ENCODE measurements around the gene SYT3. TPM values are rescaled to one million over a fixed set of nuclear protein-coding genes. Genes with fewer than 3 reads are reported as not detected.

The SYT3 gene
- total RNA-seq, 1 experiment from 2014 or later, result 0.18 TPM

GRCh38 chr19:50667177-50667758, 27.6 kb upstream of the SYT3 start:
- TF ChIP-seq EZH2phosphoT487 (IDR thresholded peaks at IDR 0.05; ENCODE audit: borderline replicate concordance, low read length) (peak; percentile 45; the same call in 1 of the 2 replicates), CTCF (conservative IDR thresholded peaks at IDR 0.05; ENCODE audit: low read depth, low read length) (no peak), EZH2 (IDR thresholded peaks at IDR 0.05; ENCODE audit: low read length, unreplicated experiment) (no peak)
- H3K4me2 ChIP-seq (ENCODE audit: low read length), result no peak overlapping the region
- H3K9me2 ChIP-seq (replicated peaks; ENCODE audit: low read length), result no peaks in the 10 kb centered on the region
- no TSS peak for BruUV-seq (replicated peaks)
- no peaks in the 10 kb centered on the region for H3F3A ChIP-seq (ENCODE audit: low read length, unreplicated experiment)
- no peaks in the 10 kb centered on the region for H3K36me3 ChIP-seq (ENCODE audit: low read depth, low read length)
- H3K79me2 ChIP-seq (ENCODE audit: low read length), result no peaks in the 10 kb centered on the region
- no peak overlapping the region for H3K9ac ChIP-seq (ENCODE audit: low read length)
- ATAC-seq, result no peak
- H2AFZ ChIP-seq (ENCODE audit: low read length), result no peak overlapping the region
- no peaks in the 10 kb centered on the region for H4K20me1 ChIP-seq (ENCODE audit: low read length)
- ChIA-PET CTCF (no interaction called here), POLR2A (ENCODE audit: unreplicated experiment) (no interaction called here)
- no peak overlapping the region for H3K27ac ChIP-seq (ENCODE audit: low read length)
- H3K4me3 ChIP-seq (ENCODE audit: low read length), result no peak overlapping the region
- no peak for DNase-seq
- intact Hi-C loops (cut with micrococcal nuclease), result no loop called here
- no peaks in the 10 kb centered on the region for H3K4me1 ChIP-seq (ENCODE audit: insufficient read depth, low read length)
- peaks cover 47% of the 10 kb centered on the region for H3K27me3 ChIP-seq (ENCODE audit: low read length)
- H3K9me3 ChIP-seq (ENCODE audit: low read length), result no peaks in the 10 kb centered on the region

DNA sequence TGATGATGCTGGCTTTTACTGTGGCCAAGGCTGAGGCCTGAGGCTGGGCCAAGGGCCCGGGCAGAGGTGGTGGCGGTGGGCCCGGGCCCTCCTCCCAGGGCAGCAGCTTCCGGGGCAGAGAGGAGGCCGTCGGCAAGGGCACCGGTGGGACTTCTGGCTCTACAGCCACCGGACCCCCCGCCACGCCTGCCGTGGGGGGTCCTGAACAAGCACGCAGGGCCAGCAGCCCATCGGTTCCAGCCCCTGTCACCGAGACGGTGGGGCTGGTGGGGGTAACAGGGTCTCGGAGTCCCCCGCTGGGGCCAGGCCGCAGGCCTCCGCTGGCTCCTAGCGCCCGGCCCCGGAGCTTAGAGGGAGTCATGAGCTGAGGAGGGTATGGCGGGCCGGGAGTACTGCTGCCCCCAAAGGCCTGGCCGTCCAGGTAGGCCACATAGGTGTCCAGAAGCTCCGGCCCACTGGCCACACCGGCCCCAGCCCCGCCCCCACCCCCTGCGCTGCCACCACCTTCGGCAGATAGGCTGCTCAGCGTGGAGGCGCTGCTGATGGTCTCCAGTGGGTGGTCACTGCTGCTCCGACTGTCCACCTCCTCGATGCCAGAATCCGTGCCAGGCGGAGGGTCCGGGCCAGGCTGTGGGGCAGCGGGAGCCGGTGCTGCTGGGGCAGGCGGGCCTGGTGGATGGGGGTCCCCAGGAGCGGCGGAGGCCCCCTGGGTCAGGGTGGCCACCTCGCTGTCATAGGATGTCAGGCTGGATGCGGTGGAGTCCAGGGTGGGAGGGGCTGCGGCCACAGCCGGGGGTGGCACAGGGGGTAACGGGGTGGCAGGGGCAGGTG, 26.9 kb upstream of the SYT3 start:
- Histone ChIP-seq H3K9me3 (ENCODE audit: low read length) (no peaks in the 10 kb centered on the region), H3K4me3 (ENCODE audit: low read length) (no peak overlapping the region), H3K79me2 (ENCODE audit: low read length) (no peaks in the 10 kb centered on the region), H4K20me1 (ENCODE audit: low read length) (no peaks in the 10 kb centered on the region), H2AFZ (ENCODE audit: low read length) (no peak overlapping the region), H3K9ac (ENCODE audit: low read length) (no peak overlapping the region), H3K4me2 (ENCODE audit: low read length) (no peak overlapping the region), H3K27me3 (ENCODE audit: low read length) (peaks cover 41% of the 10 kb centered on the region), H3K36me3 (ENCODE audit: low read depth, low read length) (no peaks in the 10 kb centered on the region), H3F3A (ENCODE audit: low read length, unreplicated experiment) (no peaks in the 10 kb centered on the region), H3K9me2 (replicated peaks; ENCODE audit: low read length) (no peaks in the 10 kb centered on the region), H3K4me1 (ENCODE audit: insufficient read depth, low read length) (no peaks in the 10 kb centered on the region), H3K27ac (ENCODE audit: low read length) (no peak overlapping the region)
- TF ChIP-seq EZH2phosphoT487 (IDR thresholded peaks at IDR 0.05; ENCODE audit: borderline replicate concordance, low read length), result no peak
- TF ChIP-seq EZH2 (IDR thresholded peaks at IDR 0.05; ENCODE audit: low read length, unreplicated experiment), result no peak
- TF ChIP-seq CTCF (conservative IDR thresholded peaks at IDR 0.05; ENCODE audit: low read depth, low read length), result no peak
- no peak for DNase-seq
- ChIA-PET CTCF (no interaction called here), POLR2A (ENCODE audit: unreplicated experiment) (no interaction called here)
- intact Hi-C loops (cut with micrococcal nuclease), result no loop called here
- no TSS peak for BruUV-seq (replicated peaks)
- ATAC-seq, result no peak

DNA sequence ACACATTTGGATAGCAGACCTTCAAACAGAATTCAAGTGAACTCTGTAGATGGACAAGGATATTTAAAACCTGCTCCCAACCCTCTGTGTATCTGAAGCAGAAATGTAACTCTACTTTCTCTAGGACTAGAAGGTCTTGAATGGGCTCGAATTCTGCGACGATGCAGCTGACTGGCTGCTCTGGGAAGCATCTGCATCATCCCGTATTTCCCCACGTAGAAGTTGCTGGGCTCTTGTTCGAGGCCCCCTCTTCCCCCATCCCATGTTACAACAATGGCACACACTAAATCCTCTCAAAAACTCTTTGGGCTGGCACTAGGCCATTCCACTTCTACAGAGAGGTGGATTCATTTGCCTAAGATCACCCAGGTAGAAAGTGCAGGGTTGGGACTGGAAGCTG, 24.5 kb upstream of the SYT3 start:
- DNase-seq (no peak), ATAC-seq (no peak)
- no peak overlapping the region for H3K27ac ChIP-seq (ENCODE audit: low read length)
- H3K9me3 ChIP-seq (ENCODE audit: low read length), result no peaks in the 10 kb centered on the region
- H3K4me1 ChIP-seq (ENCODE audit: insufficient read depth, low read length), result 0 out of 2 replicates have a peak, but pooled peaks cover 1% of the 10 kb centered on the region
- H4K20me1 ChIP-seq (ENCODE audit: low read length), result no peaks in the 10 kb centered on the region
- no peaks in the 10 kb centered on the region for H3F3A ChIP-seq (ENCODE audit: low read length, unreplicated experiment)
- CTCF ChIA-PET, result interaction anchor here (0.6 kb wide), 1 partner anchor 35 kb away, joined by 8 read pairs; no protein-coding TSS in a partner anchor
- no TSS peak for BruUV-seq (replicated peaks)
- H3K27me3 ChIP-seq (ENCODE audit: low read length), result peaks cover 24% of the 10 kb centered on the region
- intact Hi-C loops (cut with micrococcal nuclease), result no loop called here
- no peaks in the 10 kb centered on the region for H3K9me2 ChIP-seq (replicated peaks; ENCODE audit: low read length)
- H3K4me2 ChIP-seq (ENCODE audit: low read length), result no peak overlapping the region
- TF ChIP-seq EZH2 (IDR thresholded peaks at IDR 0.05; ENCODE audit: low read length, unreplicated experiment), result no peak
- no peak for TF ChIP-seq EZH2phosphoT487 (IDR thresholded peaks at IDR 0.05; ENCODE audit: borderline replicate concordance, low read length)
- no peak for TF ChIP-seq CTCF (conservative IDR thresholded peaks at IDR 0.05; ENCODE audit: low read depth, low read length)
- H3K9ac ChIP-seq (ENCODE audit: low read length), result no peak overlapping the region
- H2AFZ ChIP-seq (ENCODE audit: low read length), result no peak overlapping the region
- no peaks in the 10 kb centered on the region for H3K79me2 ChIP-seq (ENCODE audit: low read length)
- no peak overlapping the region for H3K4me3 ChIP-seq (ENCODE audit: low read length)
- no peaks in the 10 kb centered on the region for H3K36me3 ChIP-seq (ENCODE audit: low read depth, low read length)
- POLR2A ChIA-PET (ENCODE audit: unreplicated experiment), result no interaction called here
